Esophagus squamous epithelium (tissue), 4 donors: Measurements from ENCODE around the gene THBS4.

Experiments used
- POLR2A ChIP-seq, 4 donors: fragments of 450-650 bp; IDR thresholded peaks; one replicate each; pipeline ENCODE4 v1.6.1; 2017; ENCODE audit warnings: antibody characterized with exemption in 4 of 4, mild to moderate bottlenecking in 4 of 4, moderate library complexity in 3 of 4
- TF ChIP-seq, protein P1 (sequence below), 6 experiments: fragments of 450-650 bp in 4 of 6; fragments of 200-600 bp in 2 of 6; sonication (generic) in 2 of 6; IDR thresholded peaks; one replicate each; pipeline ENCODE4 v1.5.1; 2016 to 2019; ENCODE audit warnings: antibody characterized with exemption in 6 of 6, mild to moderate bottlenecking in 4 of 6, moderate library complexity in 4 of 6

GRCh38 chr5:80077051-80077714 is 42.0 kb downstream of the THBS4 start:
- no peak for TF ChIP-seq POLR2A (IDR thresholded peaks at IDR 0.05)
- TF ChIP-seq, protein P1, sequence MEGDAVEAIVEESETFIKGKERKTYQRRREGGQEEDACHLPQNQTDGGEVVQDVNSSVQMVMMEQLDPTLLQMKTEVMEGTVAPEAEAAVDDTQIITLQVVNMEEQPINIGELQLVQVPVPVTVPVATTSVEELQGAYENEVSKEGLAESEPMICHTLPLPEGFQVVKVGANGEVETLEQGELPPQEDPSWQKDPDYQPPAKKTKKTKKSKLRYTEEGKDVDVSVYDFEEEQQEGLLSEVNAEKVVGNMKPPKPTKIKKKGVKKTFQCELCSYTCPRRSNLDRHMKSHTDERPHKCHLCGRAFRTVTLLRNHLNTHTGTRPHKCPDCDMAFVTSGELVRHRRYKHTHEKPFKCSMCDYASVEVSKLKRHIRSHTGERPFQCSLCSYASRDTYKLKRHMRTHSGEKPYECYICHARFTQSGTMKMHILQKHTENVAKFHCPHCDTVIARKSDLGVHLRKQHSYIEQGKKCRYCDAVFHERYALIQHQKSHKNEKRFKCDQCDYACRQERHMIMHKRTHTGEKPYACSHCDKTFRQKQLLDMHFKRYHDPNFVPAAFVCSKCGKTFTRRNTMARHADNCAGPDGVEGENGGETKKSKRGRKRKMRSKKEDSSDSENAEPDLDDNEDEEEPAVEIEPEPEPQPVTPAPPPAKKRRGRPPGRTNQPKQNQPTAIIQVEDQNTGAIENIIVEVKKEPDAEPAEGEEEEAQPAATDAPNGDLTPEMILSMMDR (IDR thresholded peaks at IDR 0.05), result no peak
